GM18909 (cell line): ENCODE measurements around the gene MYLK.

Experiments used
- ATAC-seq: cut with Tn5 transposase; IDR thresholded peaks from one replicate; pipeline ENCODE4 v1.9.1; 2021; ENCODE audit warnings: mild to moderate bottlenecking; ENCODE audit not compliant: unreplicated experiment, poor library complexity

Gene MYLK

GRCh38 chr3:123657568-123657967 lies 226.6 kb downstream of the MYLK start:
- ATAC-seq, result no peak

- no peak for ATAC-seq
These were observed 227.0 kb downstream of the MYLK start for GRCh38 chr3:123657111-123657510.

GRCh38 chr3:123656691-123657090 lies 227.4 kb downstream of the MYLK start:
- no peak for ATAC-seq

- ATAC-seq, result no peak
These were observed 227.9 kb downstream of the MYLK start for GRCh38 chr3:123656274-123656673.

GRCh38 chr3:123655400-123655799 lies 228.7 kb downstream of the MYLK start:
- no peak for ATAC-seq

- ATAC-seq, result no peak
These were observed 230.9 kb downstream of the MYLK start for GRCh38 chr3:123653221-123653682.

GRCh38 chr3:123652342-123652984 lies 231.7 kb downstream of the MYLK start:
- peak; percentile 66 for ATAC-seq

GRCh38 chr3:123651449-123652341 lies 232.4 kb downstream of the MYLK start:
- no peak for ATAC-seq

GRCh38 chr3:123650101-123650500 lies 234.0 kb downstream of the MYLK start:
- no peak for ATAC-seq

- ATAC-seq, result no peak
These were observed 235.3 kb downstream of the MYLK start for GRCh38 chr3:123648696-123649405.

- ATAC-seq, result no peak
These were observed 239.8 kb downstream of the MYLK start for GRCh38 chr3:123644358-123644757.

GRCh38 chr3:123642957-123643330 lies 241.2 kb downstream of the MYLK start:
- ATAC-seq, result no peak

GRCh38 chr3:123642182-123642956 lies 241.8 kb downstream of the MYLK start:
- peak; percentile 91 for ATAC-seq

- no peak for ATAC-seq
These were observed 242.6 kb downstream of the MYLK start for GRCh38 chr3:123641505-123641904.

GRCh38 chr3:123640740-123641462 lies 243.2 kb downstream of the MYLK start:
- ATAC-seq, result no peak

GRCh38 chr3:123640311-123640710 lies 243.8 kb downstream of the MYLK start:
- ATAC-seq, result no peak

GRCh38 chr3:123638936-123639689 lies 245.0 kb downstream of the MYLK start:
- no peak for ATAC-seq

- no peak for ATAC-seq
These were observed 246.3 kb downstream of the MYLK start for GRCh38 chr3:123637841-123638240.

GRCh38 chr3:123637131-123637530 lies 247.0 kb downstream of the MYLK start:
- ATAC-seq, result no peak
